GM21367 (cell line): Measurements from ENCODE around the gene DAZL.
"Not testable (repeated sequence)": the region's sequence is repeated elsewhere in the genome, so short reads cannot be mapped to it uniquely, and the experiment has no call there.

Source experiments
- ATAC-seq: cut with Tn5 transposase; IDR thresholded peaks from one replicate; pipeline ENCODE4 v1.9.1; 2021; ENCODE audit not compliant: unreplicated experiment

Gene DAZL

GRCh38 chr3:16604887-16605602, at the start of gene DAZL:
TSS of gene DAZL (minus strand) at chr3:16605423. CDS start at chr3:16605205, 218 bp downstream.
- no peak for ATAC-seq

- no peak for ATAC-seq
Observed at GRCh38 chr3:16654976-16655375, 49.8 kb upstream of the DAZL start.

- no peak for ATAC-seq
Observed at GRCh38 chr3:16653712-16654111, 48.5 kb upstream of the DAZL start.

- ATAC-seq = no peak
Observed at GRCh38 chr3:16647668-16648067, 42.4 kb upstream of the DAZL start.

GRCh38 chr3:16639806-16640205, 34.6 kb upstream of the DAZL start:
- ATAC-seq = no peak

GRCh38 chr3:16633948-16634347, 28.7 kb upstream of the DAZL start:
- ATAC-seq = no peak

- no peak for ATAC-seq
Observed at GRCh38 chr3:16632395-16632794, 27.2 kb upstream of the DAZL start.

GRCh38 chr3:16618721-16619120, 13.5 kb upstream of the DAZL start:
- no peak for ATAC-seq

- not testable (repeated sequence) for ATAC-seq
Observed at GRCh38 chr3:16617155-16617554, 11.9 kb upstream of the DAZL start.

- no peak for ATAC-seq
Observed at GRCh38 chr3:16616083-16616482, 10.9 kb upstream of the DAZL start.

GRCh38 chr3:16614033-16615031, 9.1 kb upstream of the DAZL start:
- no peak for ATAC-seq

GRCh38 chr3:16609927-16610580, 4.8 kb upstream of the DAZL start:
- ATAC-seq = no peak

- ATAC-seq = no peak
Observed at GRCh38 chr3:16608816-16609215, 3.6 kb upstream of the DAZL start.

- ATAC-seq = no peak
Observed at GRCh38 chr3:16607718-16608117, 2.5 kb upstream of the DAZL start.

GRCh38 chr3:16606398-16606797, 1.2 kb upstream of the DAZL start:
- no peak for ATAC-seq

- ATAC-seq = no peak
Observed at GRCh38 chr3:16605966-16606365, 743 bp upstream of the DAZL start.

GRCh38 chr3:16604433-16604832, 790 bp downstream of the DAZL start:
- no peak for ATAC-seq

GRCh38 chr3:16601537-16602005, 3.7 kb downstream of the DAZL start:
- no peak for ATAC-seq

GRCh38 chr3:16600780-16601536, 4.3 kb downstream of the DAZL start:
- no peak for ATAC-seq

GRCh38 chr3:16599694-16600093, 5.5 kb downstream of the DAZL start:
- no peak for ATAC-seq
